CD4-positive, alpha-beta T cell treated with Interleukin-21 for 1 hour (primary cell): ENCODE results near the gene CDH18.

Source experiments
- DNase-seq: peaks from one replicate; pipeline ENCODE4 v3.0.0-alpha.2; 2020

The CDH18 gene

GRCh38 chr5:19713740-19714139, 274.3 kb downstream of the CDH18 start:
- no peak for DNase-seq

DNA sequence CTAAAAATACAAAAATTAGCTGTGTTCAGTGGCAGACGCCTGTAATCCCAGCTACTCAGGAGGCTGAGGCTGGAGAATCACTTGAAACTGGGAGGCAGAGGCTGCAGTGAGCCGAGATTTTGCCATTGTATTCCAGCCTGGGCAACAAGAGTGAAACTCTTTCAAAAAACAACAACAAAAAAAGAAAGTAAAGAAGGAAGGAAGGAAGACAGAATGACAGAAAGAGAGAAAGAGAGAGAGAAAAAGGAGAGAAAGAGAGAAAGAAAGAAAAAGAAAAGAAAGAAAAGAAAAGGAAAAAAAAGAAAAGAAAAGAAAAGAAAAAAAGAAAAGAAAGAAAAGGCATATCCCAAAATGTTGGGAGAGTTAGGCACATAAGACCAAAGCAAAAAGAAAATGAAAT, 278.6 kb downstream of the CDH18 start:
- DNase-seq = no peak

GRCh38 chr5:19706776-19707175, 281.2 kb downstream of the CDH18 start:
- no peak for DNase-seq

GRCh38 chr5:19701731-19702130, 286.3 kb downstream of the CDH18 start:
- DNase-seq = no peak

GRCh38 chr5:19694949-19695611, 292.9 kb downstream of the CDH18 start:
- DNase-seq = no peak

DNA sequence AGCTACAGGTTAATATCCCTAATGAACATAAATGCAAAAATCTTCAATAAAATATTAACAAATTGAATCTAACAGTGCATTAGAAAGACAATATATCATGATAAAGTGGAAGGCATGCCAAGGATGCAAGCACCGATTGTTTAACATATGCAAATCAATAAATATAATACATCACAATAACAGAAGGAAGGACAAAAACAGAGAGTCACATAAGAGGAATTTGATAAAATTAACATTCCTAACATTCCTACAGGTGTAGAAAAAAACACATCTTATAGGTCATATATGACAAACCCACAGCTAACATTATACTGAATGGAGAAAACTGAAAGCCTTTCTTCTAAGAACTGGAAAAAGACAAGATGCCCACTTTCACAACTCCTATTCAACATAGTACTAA, 297.0 kb downstream of the CDH18 start:
- DNase-seq = no peak

- DNase-seq = no peak
Measured at GRCh38 chr5:19685473-19685872, 302.5 kb downstream of the CDH18 start.

DNA sequence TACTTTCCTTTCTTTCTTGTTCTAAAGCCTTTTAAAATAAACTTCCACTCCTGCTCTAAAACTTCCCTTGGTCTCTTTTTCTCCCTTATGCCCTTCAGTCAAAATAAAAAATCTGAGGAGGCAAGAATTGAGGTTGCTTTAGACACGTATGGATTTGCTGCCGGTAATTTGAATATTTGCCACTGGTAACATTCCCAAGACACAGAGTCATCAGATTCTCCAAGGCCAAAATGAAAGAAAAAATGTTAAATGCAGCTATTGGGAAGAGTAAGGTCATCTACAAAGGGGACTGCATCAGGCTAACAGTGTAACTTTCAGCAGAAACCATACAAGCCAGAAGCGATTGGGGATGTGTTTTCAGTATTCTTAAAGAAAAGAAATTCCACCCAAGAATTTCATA, 311.1 kb downstream of the CDH18 start:
- DNase-seq = no peak

GRCh38 chr5:19660679-19661078, 327.3 kb downstream of the CDH18 start:
- DNase-seq = no peak

GRCh38 chr5:19655627-19656026, 332.4 kb downstream of the CDH18 start:
- DNase-seq = no peak

DNA sequence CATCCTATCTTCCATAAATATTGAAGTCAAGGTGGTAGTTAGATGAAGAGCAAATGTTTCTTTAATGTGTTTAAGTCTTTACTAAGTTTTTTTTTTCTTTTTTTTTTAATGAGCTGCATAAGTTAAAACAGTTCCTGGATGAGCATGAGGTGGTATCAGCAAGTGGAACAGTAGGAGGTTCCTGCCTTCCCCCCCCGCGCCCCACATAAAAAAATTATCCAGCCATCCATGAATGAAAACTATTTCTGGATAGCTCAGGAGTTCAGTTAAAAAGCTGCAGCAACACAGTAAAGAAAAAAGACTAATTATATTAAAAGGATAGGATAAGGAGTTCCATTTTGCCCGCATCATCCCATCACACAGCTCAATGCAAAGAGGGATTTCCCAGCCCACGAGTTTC, 349.5 kb downstream of the CDH18 start:
- no peak for DNase-seq

DNA sequence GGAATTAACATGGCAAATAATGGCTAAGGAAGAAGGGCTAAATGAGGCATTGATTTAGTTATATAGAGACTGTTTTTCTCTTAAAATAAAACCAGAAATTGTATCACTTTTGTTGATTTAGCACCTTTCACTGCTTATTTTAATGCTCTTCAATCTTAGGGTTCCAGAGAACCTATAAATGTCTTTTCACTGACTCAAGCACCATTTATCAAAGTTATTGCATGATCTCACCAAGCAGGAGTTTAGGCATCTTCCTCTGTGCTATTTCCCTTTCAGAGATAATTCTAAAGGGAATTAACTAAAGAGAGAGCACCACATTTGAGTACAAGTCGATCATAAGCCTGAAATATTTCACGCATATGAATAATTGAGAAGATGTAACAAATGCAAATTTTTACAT, 357.1 kb downstream of the CDH18 start:
- DNase-seq = no peak

GRCh38 chr5:19626211-19626610, 361.8 kb downstream of the CDH18 start:
- DNase-seq = no peak

GRCh38 chr5:19625562-19625961, 362.4 kb downstream of the CDH18 start:
- no peak for DNase-seq

GRCh38 chr5:19619571-19619970, 368.4 kb downstream of the CDH18 start:
- DNase-seq = no peak

- no peak for DNase-seq
Measured at GRCh38 chr5:19616701-19617215, 371.2 kb downstream of the CDH18 start.

DNA sequence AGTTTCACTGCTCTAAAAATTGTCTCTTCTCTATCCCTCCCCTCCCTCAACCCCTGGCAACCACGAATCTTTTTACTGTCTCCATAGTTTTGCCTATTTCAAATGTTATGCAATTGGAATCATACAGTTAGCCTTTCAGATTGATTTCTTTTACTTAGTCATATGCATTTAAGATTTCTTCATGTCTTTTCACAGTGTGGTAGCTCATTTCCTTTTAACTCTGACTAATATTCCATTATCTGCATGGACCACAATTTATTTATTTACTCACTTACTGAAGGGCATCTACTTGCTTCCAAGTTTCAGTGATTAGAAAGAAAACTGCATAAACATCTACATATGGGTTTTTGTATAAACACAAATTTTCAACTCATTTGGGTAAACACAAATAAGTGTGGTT, 372.3 kb downstream of the CDH18 start:
- no peak for DNase-seq

DNA sequence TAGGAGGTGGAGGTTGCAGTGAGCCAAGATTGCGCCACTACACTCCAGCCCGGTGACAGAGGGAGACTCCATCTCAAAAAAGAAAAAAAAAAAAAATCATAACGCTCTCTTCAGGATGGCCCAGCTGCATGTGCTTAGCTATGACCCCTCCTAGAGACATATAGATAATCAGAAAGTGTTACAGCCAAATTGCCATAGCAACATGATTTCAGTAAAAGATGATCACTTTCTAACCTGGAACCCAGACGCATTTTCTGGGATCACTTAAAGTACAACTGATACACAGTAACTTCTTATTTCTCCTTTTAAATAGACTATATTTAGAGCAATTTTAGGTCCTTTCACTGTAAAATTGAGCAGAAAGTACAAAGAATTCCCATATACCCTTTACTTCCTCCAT, 372.9 kb downstream of the CDH18 start:
- DNase-seq = no peak

GRCh38 chr5:19608444-19609002, 379.5 kb downstream of the CDH18 start:
- no peak for DNase-seq

DNA sequence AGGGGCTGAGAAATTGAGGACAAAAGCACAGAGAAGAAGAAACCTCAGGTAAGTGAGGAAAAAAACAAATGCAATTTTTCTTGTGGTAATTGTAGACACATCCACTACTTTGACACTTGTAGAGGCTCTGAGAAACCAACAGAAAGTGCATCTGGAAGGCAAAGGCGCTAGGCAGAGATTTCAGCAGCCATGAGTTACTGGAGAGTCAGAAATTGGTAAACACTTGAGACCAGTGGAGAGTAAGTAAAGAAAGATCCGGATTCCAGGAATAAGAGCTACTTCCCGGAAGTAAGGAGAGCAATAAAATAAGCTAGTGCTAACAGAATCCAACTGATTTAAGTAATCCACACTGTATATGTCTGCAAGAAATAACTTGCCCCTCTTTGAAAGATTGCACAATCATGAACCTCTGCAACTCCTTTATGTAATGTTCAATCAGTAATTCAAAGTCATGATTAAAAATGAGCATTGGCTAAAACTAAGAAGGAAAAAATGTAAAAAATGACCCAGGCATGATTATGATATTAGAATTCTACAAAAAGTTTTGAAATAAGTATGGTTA, 382.1 kb downstream of the CDH18 start:
- DNase-seq = no peak

GRCh38 chr5:19584131-19584530, 403.9 kb downstream of the CDH18 start:
- no peak for DNase-seq

DNA sequence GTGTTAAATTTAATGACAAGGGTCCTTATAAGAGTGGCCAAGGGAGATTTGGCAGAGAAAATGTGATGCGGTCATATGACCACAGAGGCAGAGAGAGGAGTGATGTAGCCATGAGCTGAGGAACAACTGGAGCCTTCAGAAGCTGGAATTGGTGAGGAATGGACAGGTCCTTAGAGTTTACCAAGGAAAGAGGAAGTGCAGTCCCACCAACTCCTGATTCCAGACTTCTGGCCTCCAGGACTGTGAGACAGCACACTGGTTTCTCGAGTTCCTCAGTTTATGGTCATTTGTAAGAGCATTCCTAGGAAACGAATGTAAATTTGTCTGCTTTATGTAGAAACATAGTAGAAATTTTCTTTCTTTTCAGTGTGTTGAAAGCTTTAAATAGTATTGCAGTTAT, 410.1 kb downstream of the CDH18 start:
- no peak for DNase-seq

DNA sequence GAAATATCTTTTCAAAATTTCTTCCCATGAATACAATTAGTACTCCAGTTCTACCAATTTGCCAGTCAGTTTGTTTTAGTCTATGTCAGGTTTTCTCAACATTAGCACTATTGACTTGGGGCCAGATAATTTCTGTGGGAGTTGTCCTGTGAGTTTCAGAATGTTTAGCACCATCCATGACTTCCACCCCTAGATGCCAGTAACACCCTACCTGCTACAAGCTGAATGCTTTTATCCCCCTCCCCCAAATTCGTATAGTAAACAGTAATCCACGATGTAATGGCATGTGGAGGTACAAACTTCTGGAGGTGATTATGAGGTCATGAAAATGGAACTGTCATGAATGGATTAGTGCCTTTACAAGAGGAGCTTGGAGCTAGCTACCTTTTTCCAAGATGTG, 420.0 kb downstream of the CDH18 start:
- no peak for DNase-seq

DNA sequence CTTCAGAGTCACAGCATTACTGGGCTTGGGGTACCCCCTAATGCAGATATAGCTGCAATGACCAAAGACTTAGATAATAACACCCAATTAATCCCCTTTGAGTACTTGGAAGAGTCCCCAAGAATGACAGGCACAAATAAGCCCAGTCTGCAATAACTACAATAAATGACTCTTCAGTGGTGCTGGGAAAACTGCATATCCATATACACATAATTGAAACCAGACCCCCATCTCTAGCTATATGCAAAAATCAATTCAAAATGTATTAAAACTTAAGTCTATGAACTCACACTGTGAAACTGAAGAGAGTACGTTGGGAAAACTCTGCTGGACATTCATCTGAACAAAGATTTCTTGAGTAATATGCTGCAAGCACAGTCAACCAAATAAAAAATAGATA, 422.5 kb downstream of the CDH18 start:
- DNase-seq = no peak

- no peak for DNase-seq
Measured at GRCh38 chr5:19564036-19564435, 424.0 kb downstream of the CDH18 start.
